ENCODE data around the gene NFATC1.

NFATC1 gene

DNA sequence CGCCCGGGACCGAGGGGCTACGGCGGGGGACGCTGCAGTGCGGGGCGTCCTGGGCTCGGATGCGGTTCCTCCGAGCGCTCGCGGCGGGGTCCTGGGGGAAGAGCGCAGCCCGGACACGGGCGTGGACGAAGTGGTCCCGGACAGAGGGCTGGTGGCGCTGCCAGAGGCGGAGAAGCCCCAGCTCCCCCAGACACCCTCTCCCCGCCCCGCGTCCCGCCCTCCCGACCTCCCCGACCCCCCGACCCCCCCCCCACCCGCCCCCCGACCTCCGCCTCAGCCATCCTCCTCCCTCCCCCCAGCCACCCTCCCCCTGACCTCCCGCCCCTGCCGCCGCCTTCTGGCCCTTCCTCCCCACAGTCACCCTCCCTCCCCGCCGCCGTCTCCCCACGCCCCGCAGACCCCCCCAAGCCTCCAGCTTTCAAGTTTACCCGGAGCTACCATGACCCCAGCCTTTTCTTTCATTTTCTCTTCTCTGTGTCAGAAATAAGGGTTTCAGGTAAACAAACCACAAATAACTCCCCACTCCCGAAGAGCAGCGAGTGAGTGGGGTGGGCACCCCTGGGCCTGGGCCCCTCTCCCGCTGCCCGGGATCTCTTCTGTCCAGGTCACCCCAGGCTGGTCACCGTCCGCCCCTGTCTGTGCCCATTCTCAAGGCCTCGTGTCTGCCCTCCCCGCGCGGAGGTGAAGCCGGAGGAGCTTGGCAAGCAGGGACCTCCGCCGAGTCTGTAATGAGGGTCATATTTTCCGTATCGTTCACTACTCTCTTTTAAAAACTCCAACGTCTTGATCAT lies 5.1 kb downstream of the NFATC1 start:
- TF ChIP-seq FOXP2 (optimal IDR thresholded peaks at IDR 0.05; ENCODE audit: borderline replicate concordance, extremely low read depth, extremely low read length, insufficient read depth): no peak
- no peak for TF ChIP-seq POLR2AphosphoS5 (IDR thresholded peaks at IDR 0.05; ENCODE audit: low read depth, low read length)
- no peak for TF ChIP-seq REST (IDR thresholded peaks at IDR 0.05; ENCODE audit: insufficient read depth in 1 of 2, low read depth in 2 of 2, low read length in 2 of 2)
- no peak for TF ChIP-seq SIN3A (IDR thresholded peaks at IDR 0.05; ENCODE audit: borderline replicate concordance, insufficient read depth, low read length)
- TF ChIP-seq TAF1 (IDR thresholded peaks at IDR 0.05; ENCODE audit: borderline replicate concordance, insufficient read depth, low read length): no peak

GRCh38 chr18:79401494-79402208 lies 5.9 kb downstream of the NFATC1 start:
- TF ChIP-seq SIN3A (IDR thresholded peaks at IDR 0.05; ENCODE audit: borderline replicate concordance, insufficient read depth, low read length) (no peak), REST (IDR thresholded peaks at IDR 0.05; ENCODE audit: insufficient read depth in 1 of 2, low read depth in 2 of 2, low read length in 2 of 2) (no peak), POLR2AphosphoS5 (IDR thresholded peaks at IDR 0.05; ENCODE audit: low read depth, low read length) (no peak), TAF1 (IDR thresholded peaks at IDR 0.05; ENCODE audit: borderline replicate concordance, insufficient read depth, low read length) (no peak), FOXP2 (optimal IDR thresholded peaks at IDR 0.05; ENCODE audit: borderline replicate concordance, extremely low read depth, extremely low read length, insufficient read depth) (no peak)

DNA sequence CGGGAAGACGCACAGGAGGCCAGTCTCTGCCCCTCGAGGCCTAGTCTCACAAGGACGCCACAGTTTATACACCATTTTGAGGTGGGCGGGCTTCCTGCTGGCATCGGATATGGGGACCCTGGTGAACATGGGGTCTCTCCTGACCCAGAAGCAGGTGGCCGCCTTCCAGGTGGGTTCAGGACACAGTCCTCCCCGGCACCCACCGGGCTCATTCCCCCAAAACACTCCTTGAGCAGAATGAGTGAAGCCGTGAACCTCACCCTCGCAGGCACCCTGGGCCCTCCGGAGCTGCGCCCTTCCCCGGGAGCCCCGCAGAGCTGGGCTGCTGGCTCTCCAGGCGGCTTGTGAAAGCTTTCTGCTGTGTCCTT lies 6.5 kb downstream of the NFATC1 start:
- TF ChIP-seq TAF1 (IDR thresholded peaks at IDR 0.05; ENCODE audit: borderline replicate concordance, insufficient read depth, low read length): no peak
- TF ChIP-seq POLR2AphosphoS5 (IDR thresholded peaks at IDR 0.05; ENCODE audit: low read depth, low read length): no peak
- no peak for TF ChIP-seq FOXP2 (optimal IDR thresholded peaks at IDR 0.05; ENCODE audit: borderline replicate concordance, extremely low read depth, extremely low read length, insufficient read depth)
- TF ChIP-seq REST (IDR thresholded peaks at IDR 0.05; ENCODE audit: insufficient read depth in 1 of 2, low read depth in 2 of 2, low read length in 2 of 2): no peak
- TF ChIP-seq SIN3A (IDR thresholded peaks at IDR 0.05; ENCODE audit: borderline replicate concordance, insufficient read depth, low read length): no peak

GRCh38 chr18:79402977-79403722 lies 7.4 kb downstream of the NFATC1 start:
- TF ChIP-seq REST (IDR thresholded peaks at IDR 0.05; ENCODE audit: insufficient read depth in 1 of 2, low read depth in 2 of 2, low read length in 2 of 2): no peak
- no peak for TF ChIP-seq TAF1 (IDR thresholded peaks at IDR 0.05; ENCODE audit: borderline replicate concordance, insufficient read depth, low read length)
- TF ChIP-seq POLR2AphosphoS5 (IDR thresholded peaks at IDR 0.05; ENCODE audit: low read depth, low read length): no peak
- TF ChIP-seq SIN3A (IDR thresholded peaks at IDR 0.05; ENCODE audit: borderline replicate concordance, insufficient read depth, low read length): no peak
